GM18502 (cell line): Measurements from ENCODE around the gene FEM1B.

Experiments
- ATAC-seq: cut with Tn5 transposase; IDR thresholded peaks from one replicate; pipeline ENCODE4 v1.9.1; 2021; ENCODE audit warnings: mild to moderate bottlenecking; ENCODE audit not compliant: unreplicated experiment, poor library complexity

The FEM1B gene

GRCh38 chr15:68279779-68280753 is 2.5 kb downstream of the FEM1B start:
- no peak for ATAC-seq

GRCh38 chr15:68281008-68281407 is 3.5 kb downstream of the FEM1B start:
- no peak for ATAC-seq

- ATAC-seq = no peak
Measured at GRCh38 chr15:68283401-68283800, 5.9 kb downstream of the FEM1B start.

- no peak for ATAC-seq
Measured at GRCh38 chr15:68284616-68285258, 7.2 kb downstream of the FEM1B start.

GRCh38 chr15:68285259-68285980 is 7.9 kb downstream of the FEM1B start:
- ATAC-seq = no peak

GRCh38 chr15:68286256-68286655 is 8.7 kb downstream of the FEM1B start:
- no peak for ATAC-seq

- no peak for ATAC-seq
Measured at GRCh38 chr15:68289057-68289456, 11.5 kb downstream of the FEM1B start.

GRCh38 chr15:68289621-68290352 is 12.2 kb downstream of the FEM1B start:
- ATAC-seq = no peak

GRCh38 chr15:68290715-68291114 is 13.2 kb downstream of the FEM1B start:
- ATAC-seq = no peak

GRCh38 chr15:68292157-68292781 is 14.7 kb downstream of the FEM1B start:
- ATAC-seq = no peak

- ATAC-seq = no peak
Measured at GRCh38 chr15:68292967-68293366, 15.4 kb downstream of the FEM1B start.

- ATAC-seq = no peak
Measured at GRCh38 chr15:68295014-68295805, 17.7 kb downstream of the FEM1B start.

GRCh38 chr15:68298336-68298735 is 20.8 kb downstream of the FEM1B start:
- ATAC-seq = no peak

- ATAC-seq = peak; percentile 86
Measured at GRCh38 chr15:68298882-68299381, 21.4 kb downstream of the FEM1B start.

- ATAC-seq = peak; percentile 7
Measured at GRCh38 chr15:68299436-68299835, 21.9 kb downstream of the FEM1B start.

- no peak for ATAC-seq
Measured at GRCh38 chr15:68300115-68300940, 22.8 kb downstream of the FEM1B start.

- no peak for ATAC-seq
Measured at GRCh38 chr15:68301301-68301700, 23.8 kb downstream of the FEM1B start.

GRCh38 chr15:68302729-68303128 is 25.2 kb downstream of the FEM1B start:
- no peak for ATAC-seq
